Neuronal stem cell (in vitro differentiated cells): ENCODE data around the gene RCAN3.

Experiments
- DNase-seq: peaks from one replicate; pipeline ENCODE4 v3.0.0-alpha.2; 2013; ENCODE audit warnings: low spot score
- H2AFZ ChIP-seq: one replicate; pipeline ENCODE4 v1.6.1; 2013; ENCODE audit warnings: mild to moderate bottlenecking, low read length, inconsistent platforms
- H2AK5ac ChIP-seq: 2 replicates; pipeline ENCODE4 v1.6.1; 2013; ENCODE audit warnings: low read depth, mild to moderate bottlenecking, inconsistent platforms, low read length, moderate library complexity, mixed read lengths
- H2BK120ac ChIP-seq: 2 replicates; pipeline ENCODE4 v1.6.1; 2013; ENCODE audit warnings: low read depth, mild to moderate bottlenecking, inconsistent platforms, low read length, moderate library complexity, mixed read lengths
- H2BK12ac ChIP-seq: one replicate; pipeline ENCODE4 v1.6.1; 2013; ENCODE audit warnings: low read length, inconsistent platforms
- H2BK15ac ChIP-seq: 2 replicates; pipeline ENCODE4 v1.6.1; 2013; ENCODE audit warnings: mild to moderate bottlenecking, low read length, inconsistent platforms, mixed read lengths
- H2BK5ac ChIP-seq: one replicate; pipeline ENCODE4 v1.6.1; 2013; ENCODE audit warnings: inconsistent platforms, mild to moderate bottlenecking, low read length, moderate library complexity
- H3K14ac ChIP-seq: one replicate; pipeline ENCODE4 v1.6.1; 2013; ENCODE audit warnings: low read length, inconsistent platforms
- H3K18ac ChIP-seq: 2 replicates; pipeline ENCODE4 v1.6.1; 2013; ENCODE audit warnings: low read length, inconsistent platforms
- H3K23ac ChIP-seq: 2 replicates; pipeline ENCODE4 v1.6.1; 2013; ENCODE audit warnings: low read depth, mild to moderate bottlenecking, mixed read lengths, low read length, inconsistent platforms; ENCODE audit not compliant: poor library complexity
- H3K27ac ChIP-seq: replicated peaks from 3 replicates; pipeline ENCODE4 v1.5.1; 2013; ENCODE audit warnings: low read length, inconsistent platforms
- H3K27me3 ChIP-seq, 3 experiments: 2 replicates each; pipeline ENCODE4 v1.6.1; 2013; ENCODE audit warnings: low read length in 3 of 3, mild to moderate bottlenecking in 2 of 3, inconsistent platforms in 1 of 3, low read depth in 1 of 3, mixed read lengths in 1 of 3, moderate library complexity in 1 of 3; ENCODE audit not compliant: control insufficient read depth in 3 of 3, insufficient read depth in 3 of 3
- H3K36me3 ChIP-seq, 2 donors: replicated peaks in 1 of 2; 2 replicates each; pipeline ENCODE4 v1.6.1; 2013; ENCODE audit warnings: low read length in 2 of 2; ENCODE audit not compliant: control insufficient read depth in 2 of 2, insufficient read depth in 2 of 2
- H3K4ac ChIP-seq: 2 replicates; pipeline ENCODE4 v1.6.1; 2013; ENCODE audit warnings: inconsistent platforms, mild to moderate bottlenecking, low read length, moderate library complexity
- H3K4me1 ChIP-seq, 2 donors: 1 replicate in 1 of 2; 2 replicates in 1 of 2; pipeline ENCODE4 v1.6.1; 2013; ENCODE audit warnings: low read length in 2 of 2, low read depth in 1 of 2; ENCODE audit not compliant: control insufficient read depth in 2 of 2, insufficient read depth in 1 of 2
- H3K4me2 ChIP-seq: one replicate; pipeline ENCODE4 v1.6.1; 2013; ENCODE audit warnings: mild to moderate bottlenecking, low read length, inconsistent platforms; ENCODE audit not compliant: insufficient read depth, poor library complexity, severe bottlenecking
- H3K4me3 ChIP-seq, 2 donors: 2 replicates each; pipeline ENCODE4 v1.5.1; 2013; ENCODE audit warnings: low read length in 2 of 2, mild to moderate bottlenecking in 2 of 2, inconsistent platforms in 1 of 2, moderate library complexity in 1 of 2
- H3K79me1 ChIP-seq: one replicate; pipeline ENCODE4 v1.6.1; 2013; ENCODE audit warnings: low read depth, mild to moderate bottlenecking, inconsistent platforms, low read length, moderate library complexity
- H3K9ac ChIP-seq: one replicate; pipeline ENCODE4 v1.6.1; 2013; ENCODE audit warnings: mild to moderate bottlenecking, low read depth, low read length, inconsistent platforms; ENCODE audit not compliant: poor library complexity
- H3K9me3 ChIP-seq, 2 donors: replicated peaks in 1 of 2; 2 replicates each; pipeline versions ENCODE3 to v1.6.1; 2013; ENCODE audit warnings: low read length in 2 of 2, mild to moderate bottlenecking in 2 of 2, inconsistent platforms in 1 of 2, low read depth in 1 of 2, mixed read lengths in 1 of 2, moderate library complexity in 1 of 2; ENCODE audit not compliant: control insufficient read depth in 2 of 2, insufficient read depth in 1 of 2
- H4K8ac ChIP-seq: one replicate; pipeline ENCODE4 v1.6.1; 2013; ENCODE audit warnings: low read depth, mild to moderate bottlenecking, inconsistent platforms, low read length, moderate library complexity
- H4K91ac ChIP-seq: one replicate; pipeline ENCODE4 v1.6.1; 2013; ENCODE audit warnings: low read length, low read depth, mild to moderate bottlenecking, inconsistent platforms; ENCODE audit not compliant: poor library complexity
- WGBS, 2 donors: extraction: QIAGEN DNeasy Blood & Tissue Kit; methylation state at CpG; one replicate each; pipeline ENCODE4 v1.1.7; 2013; ENCODE audit warnings: missing lambda C conversion rate in 2 of 2, mixed read lengths in 1 of 2; ENCODE audit not compliant: insufficient read length in 2 of 2, insufficient replicate concordance in 1 of 2; ENCODE audit errors: extremely low coverage in 2 of 2; 5-methylcytosine and 5-hydroxymethylcytosine counted together

Gene RCAN3

GRCh38 chr1:24465099-24465498 lies 37.5 kb upstream of the RCAN3 start:
- Histone ChIP-seq H3K27me3 (peaks cover 0 to 9% (median 0%) of the 10 kb centered on the region in 3 experiments), H3K27ac (no peak overlapping the region), H3K18ac (no peak overlapping the region), H3K4me1 (peaks cover 3 to 7% of the 10 kb centered on the region in 2 donors), H2BK12ac (no peak overlapping the region), H2BK5ac (no peak overlapping the region), H3K14ac (no peak overlapping the region), H3K9ac (no peak overlapping the region), H3K4me3 (no peak overlapping the region), H3K4ac (no peak overlapping the region), H2BK15ac (no peak overlapping the region), H2AFZ (no peak overlapping the region), H3K4me2 (no peak overlapping the region), H4K8ac (no peak overlapping the region), H3K79me1 (no peaks in the 10 kb centered on the region), H2AK5ac (no peak overlapping the region), H2BK120ac (no peak overlapping the region), H3K23ac (no peak overlapping the region), H3K36me3 (no peaks in the 10 kb centered on the region), H3K9me3 (no peaks in the 10 kb centered on the region), H4K91ac (no peak overlapping the region)
- DNase-seq = no peak
- no CpG with 5 or more reads among the region's 4 CpGs for WGBS, 2 donors

DNA sequence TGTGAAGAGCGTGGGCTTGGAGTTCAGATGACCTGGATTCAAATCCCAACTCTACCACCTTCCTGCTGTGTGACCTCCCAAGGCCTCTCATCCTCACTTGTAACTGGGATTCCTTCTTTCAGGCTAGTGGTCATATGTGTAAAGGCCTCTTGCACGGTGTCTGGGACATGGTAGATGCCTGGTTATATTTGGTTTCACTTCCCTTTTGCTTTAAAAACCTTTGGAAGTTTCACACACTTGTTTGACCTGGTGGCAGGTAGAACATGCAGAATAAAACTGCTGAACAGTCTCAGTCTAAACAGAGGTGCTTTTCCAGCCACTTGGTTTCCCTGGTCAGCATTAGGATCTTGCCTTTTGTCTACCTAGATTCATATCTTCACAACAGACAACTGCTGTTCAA lies 37.0 kb upstream of the RCAN3 start:
- H2AFZ ChIP-seq = no peak overlapping the region
- H3K9ac ChIP-seq = no peak overlapping the region
- H3K27me3 ChIP-seq = peaks cover 0 to 9% (median 0%) of the 10 kb centered on the region in 3 experiments
- peaks cover 3 to 7% of the 10 kb centered on the region in 2 donors for H3K4me1 ChIP-seq
- H3K4me2 ChIP-seq = no peak overlapping the region
- H2BK120ac ChIP-seq = no peak overlapping the region
- H3K14ac ChIP-seq = no peak overlapping the region
- H2BK5ac ChIP-seq = no peak overlapping the region
- no peak overlapping the region for H3K4ac ChIP-seq
- no peak overlapping the region for H2AK5ac ChIP-seq
- no peaks in the 10 kb centered on the region for H3K9me3 ChIP-seq
- H3K4me3 ChIP-seq = no peak overlapping the region
- H3K18ac ChIP-seq = no peak overlapping the region
- no peak overlapping the region for H4K91ac ChIP-seq
- no peak overlapping the region for H2BK15ac ChIP-seq
- no peaks in the 10 kb centered on the region for H3K79me1 ChIP-seq
- H3K23ac ChIP-seq = no peak overlapping the region
- H3K27ac ChIP-seq = no peak overlapping the region
- WGBS, 2 donors = no CpG with 5 or more reads among the region's 2 CpGs
- no peak for DNase-seq
- no peak overlapping the region for H4K8ac ChIP-seq
- no peak overlapping the region for H2BK12ac ChIP-seq
- no peaks in the 10 kb centered on the region for H3K36me3 ChIP-seq

- no CpG with 5 or more reads among the region's 11 CpGs for WGBS, 2 donors
Observed at GRCh38 chr1:24468685-24469316, 33.8 kb upstream of the RCAN3 start.

DNA sequence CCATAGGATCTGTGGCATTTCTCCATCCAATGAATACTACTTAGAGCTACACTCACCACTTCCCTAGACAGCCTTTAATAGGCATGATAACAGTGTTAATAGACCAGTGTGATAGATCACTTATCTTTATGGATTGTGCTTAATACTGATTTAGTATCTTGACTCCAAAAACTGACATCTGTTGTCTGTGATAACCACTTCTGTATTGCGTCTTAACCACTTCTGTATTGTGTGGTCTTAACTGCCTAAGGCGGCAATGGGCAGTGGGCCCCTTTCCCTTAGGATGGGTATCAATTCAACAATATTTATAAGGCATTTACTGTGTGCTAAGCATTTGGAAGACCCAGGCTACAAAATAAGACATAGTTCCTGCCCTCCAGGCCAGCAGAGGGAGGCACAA lies 32.0 kb upstream of the RCAN3 start:
- Histone ChIP-seq H3K36me3 (no peaks in the 10 kb centered on the region), H2BK5ac (no peak overlapping the region), H3K27me3 (peaks cover 0 to 4% (median 0%) of the 10 kb centered on the region in 3 experiments), H3K27ac (no peak overlapping the region), H3K79me1 (no peaks in the 10 kb centered on the region), H4K91ac (no peak overlapping the region), H2BK12ac (no peak overlapping the region), H3K9me3 (no peaks in the 10 kb centered on the region), H3K18ac (no peak overlapping the region), H3K4me2 (no peak overlapping the region), H2AK5ac (no peak overlapping the region), H3K4ac (no peak overlapping the region), H3K23ac (no peak overlapping the region), H3K4me3 (no peak overlapping the region), H2BK120ac (no peak overlapping the region), H3K9ac (no peak overlapping the region), H2AFZ (no peak overlapping the region), H3K4me1 (no peaks in the 10 kb centered on the region), H2BK15ac (no peak overlapping the region), H3K14ac (no peak overlapping the region), H4K8ac (no peak overlapping the region)
- WGBS, 2 donors = no CpG with 5 or more reads among the region's 2 CpGs
- DNase-seq = no peak

More at GRCh38 chr1:24468685-24469316, 33.8 kb upstream of the RCAN3 start:
- H3K4ac ChIP-seq = no peak overlapping the region
- no peaks in the 10 kb centered on the region for H3K79me1 ChIP-seq
- H3K27me3 ChIP-seq = peaks cover 0 to 9% (median 0%) of the 10 kb centered on the region in 3 experiments
- H2BK5ac ChIP-seq = no peak overlapping the region
- H2BK12ac ChIP-seq = no peak overlapping the region
- H3K23ac ChIP-seq = no peak overlapping the region
- H3K4me1 ChIP-seq = peaks cover under 1 to 5% of the 10 kb centered on the region in 2 donors
- no peak overlapping the region for H3K9ac ChIP-seq
- H3K18ac ChIP-seq = no peak overlapping the region
- H3K4me3 ChIP-seq = no peak overlapping the region
- no peaks in the 10 kb centered on the region for H3K36me3 ChIP-seq
- no peak overlapping the region for H4K91ac ChIP-seq
- no peak overlapping the region for H2AK5ac ChIP-seq
- no peak for DNase-seq
- no peaks in the 10 kb centered on the region for H3K9me3 ChIP-seq
- no peak overlapping the region for H2AFZ ChIP-seq
- H4K8ac ChIP-seq = no peak overlapping the region
- no peak overlapping the region for H3K27ac ChIP-seq
- H3K14ac ChIP-seq = no peak overlapping the region
- no peak overlapping the region for H2BK15ac ChIP-seq
- no peak overlapping the region for H3K4me2 ChIP-seq
- H2BK120ac ChIP-seq = no peak overlapping the region
